Mesenchymal stem cell (in vitro differentiated cells and primary cell): ENCODE results near the gene GOLPH3.

Experiments
- DNase-seq: peaks from one replicate; pipeline ENCODE4 v3.0.0-alpha.2; 2013
- H2AFZ ChIP-seq: one replicate; pipeline ENCODE4 v1.6.1; 2013; ENCODE audit warnings: low read depth, mild to moderate bottlenecking, control low read depth, inconsistent platforms, low read length, moderate library complexity
- H2AK5ac ChIP-seq: 2 replicates; pipeline ENCODE4 v1.6.1; 2013; ENCODE audit warnings: low read length, moderate library complexity, mild to moderate bottlenecking, inconsistent platforms; ENCODE audit not compliant: severe bottlenecking
- H2BK120ac ChIP-seq: one replicate; pipeline ENCODE4 v1.6.1; 2013; ENCODE audit warnings: low read depth, mild to moderate bottlenecking, inconsistent platforms, low read length, moderate library complexity
- H2BK12ac ChIP-seq, 2 experiments: one replicate each; pipeline ENCODE4 v1.6.1; 2013; ENCODE audit warnings: inconsistent platforms in 2 of 2, low read length in 2 of 2, mild to moderate bottlenecking in 2 of 2, moderate library complexity in 2 of 2, control low read depth in 1 of 2
- H2BK15ac ChIP-seq: one replicate; pipeline ENCODE4 v1.6.1; 2013; ENCODE audit warnings: mild to moderate bottlenecking, low read depth, inconsistent platforms; ENCODE audit not compliant: poor library complexity, severe bottlenecking
- H2BK5ac ChIP-seq: 2 replicates; pipeline ENCODE4 v1.6.1; 2013; ENCODE audit warnings: low read depth, mild to moderate bottlenecking, low read length, control low read depth, inconsistent platforms; ENCODE audit not compliant: poor library complexity, severe bottlenecking
- H3K14ac ChIP-seq, 2 experiments: one replicate each; pipeline ENCODE4 v1.6.1; 2013; ENCODE audit warnings: inconsistent platforms in 2 of 2, low read length in 2 of 2, control low read depth in 1 of 2, mild to moderate bottlenecking in 1 of 2, moderate library complexity in 1 of 2
- H3K18ac ChIP-seq, 2 experiments: one replicate each; pipeline ENCODE4 v1.6.1; 2013; ENCODE audit warnings: inconsistent platforms in 2 of 2, low read length in 2 of 2, control low read depth in 1 of 2, low read depth in 1 of 2, mild to moderate bottlenecking in 1 of 2
- H3K23ac ChIP-seq, 2 experiments: one replicate each; pipeline ENCODE4 v1.6.1; 2013; ENCODE audit warnings: inconsistent platforms in 2 of 2, low read length in 2 of 2, mild to moderate bottlenecking in 2 of 2, moderate library complexity in 2 of 2, control low read depth in 1 of 2
- H3K27ac ChIP-seq: 2 replicates; pipeline ENCODE4 v1.5.1; 2013; ENCODE audit warnings: mild to moderate bottlenecking, moderate library complexity, low read length, control low read depth, inconsistent platforms; ENCODE audit not compliant: poor library complexity, severe bottlenecking
- H3K27me3 ChIP-seq, 2 experiments: 2 replicates each; pipeline versions ENCODE4 v1.6.1 to v1.7.0; 2013; ENCODE audit warnings: low read length in 2 of 2, mild to moderate bottlenecking in 2 of 2, moderate library complexity in 2 of 2, control low read depth in 1 of 2, inconsistent platforms in 1 of 2; ENCODE audit not compliant: control insufficient read depth in 1 of 2, insufficient read depth in 1 of 2
- H3K36me3 ChIP-seq, 2 experiments: 2 replicates each; pipeline versions ENCODE4 v1.6.1 to v1.7.0; 2013; ENCODE audit warnings: low read length in 2 of 2, control low read depth in 1 of 2, inconsistent platforms in 1 of 2, low read depth in 1 of 2, mild to moderate bottlenecking in 1 of 2; ENCODE audit not compliant: insufficient read depth in 2 of 2, control insufficient read depth in 1 of 2
- H3K4ac ChIP-seq, 2 experiments: one replicate each; pipeline ENCODE4 v1.6.1; 2013; ENCODE audit warnings: inconsistent platforms in 2 of 2, low read length in 2 of 2, mild to moderate bottlenecking in 2 of 2, moderate library complexity in 2 of 2, control low read depth in 1 of 2, low read depth in 1 of 2
- H3K4me1 ChIP-seq: 2 replicates; pipeline ENCODE4 v1.6.1; 2013; ENCODE audit warnings: low read depth, low read length, control low read depth; ENCODE audit not compliant: control insufficient read depth, insufficient read depth
- H3K4me2 ChIP-seq: 2 replicates; pipeline ENCODE4 v1.6.1; 2013; ENCODE audit warnings: low read length, mild to moderate bottlenecking, inconsistent platforms; ENCODE audit not compliant: poor library complexity, severe bottlenecking
- H3K4me3 ChIP-seq, 2 experiments: 2 replicates each; pipeline versions ENCODE4 v1.5.1 to v1.7.0; 2013; ENCODE audit warnings: low read length in 2 of 2, mild to moderate bottlenecking in 2 of 2, control low read depth in 1 of 2, low read depth in 1 of 2; ENCODE audit not compliant: insufficient read depth in 1 of 2
- H3K79me1 ChIP-seq: replicated peaks from 2 replicates; pipeline ENCODE4 v1.6.1; 2013; ENCODE audit warnings: mild to moderate bottlenecking, control low read depth, low read length, inconsistent platforms; ENCODE audit not compliant: poor library complexity, severe bottlenecking
- H3K9ac ChIP-seq: 2 replicates; pipeline ENCODE4 v1.7.0; 2013; ENCODE audit warnings: mild to moderate bottlenecking, low read length, moderate library complexity
- H3K9me3 ChIP-seq: 2 replicates; pipeline ENCODE4 v1.7.0; 2013; ENCODE audit warnings: mild to moderate bottlenecking, low read length; ENCODE audit not compliant: control insufficient read depth
- H4K8ac ChIP-seq: one replicate; pipeline ENCODE4 v1.6.1; 2013; ENCODE audit warnings: inconsistent platforms, mild to moderate bottlenecking, low read length, moderate library complexity
- H4K91ac ChIP-seq: one replicate; pipeline ENCODE4 v1.6.1; 2013; ENCODE audit warnings: mild to moderate bottlenecking, low read length, inconsistent platforms
- WGBS: methylation state at CpG from one replicate; pipeline ENCODE4 v1.1.7; 2013; ENCODE audit warnings: mixed read lengths; 5-methylcytosine and 5-hydroxymethylcytosine counted together

The GOLPH3 gene

GRCh38 chr5:32206053-32206452 lies 31.9 kb upstream of the GOLPH3 start:
- H2AFZ ChIP-seq, result no peak overlapping the region
- no peak overlapping the region for H2BK15ac ChIP-seq
- H3K23ac ChIP-seq, result no peak overlapping the region
- H2AK5ac ChIP-seq, result no peak overlapping the region
- no peaks in the 10 kb centered on the region for H3K36me3 ChIP-seq
- H3K27ac ChIP-seq, result no peak overlapping the region
- no peak overlapping the region for H3K14ac ChIP-seq
- no peak overlapping the region for H2BK12ac ChIP-seq
- no peak overlapping the region for H4K91ac ChIP-seq
- no peak for DNase-seq
- no peak overlapping the region for H2BK120ac ChIP-seq
- 56% methylated on average over 3 of the region's 5 CpGs for WGBS
- H4K8ac ChIP-seq, result no peak overlapping the region
- H2BK5ac ChIP-seq, result no peak overlapping the region
- no peak overlapping the region for H3K9ac ChIP-seq
- no peak overlapping the region for H3K4me2 ChIP-seq
- H3K4ac ChIP-seq, result no peak overlapping the region
- no peak overlapping the region for H3K4me3 ChIP-seq
- H3K18ac ChIP-seq, result no peak overlapping the region
- H3K79me1 ChIP-seq, result no peaks in the 10 kb centered on the region
- H3K9me3 ChIP-seq, result no peaks in the 10 kb centered on the region
- H3K27me3 ChIP-seq, result peaks cover 0 to 4% of the 10 kb centered on the region in 2 experiments
- peaks cover 2% of the 10 kb centered on the region for H3K4me1 ChIP-seq

GRCh38 chr5:32202394-32202793 lies 28.3 kb upstream of the GOLPH3 start:
- H3K4me3 ChIP-seq, result no peak overlapping the region
- no peak overlapping the region for H3K4ac ChIP-seq
- H3K18ac ChIP-seq, result no peak overlapping the region
- no peak overlapping the region for H3K27ac ChIP-seq
- WGBS, result 100% methylated on average over 2 of the region's 2 CpGs
- no peak for DNase-seq
- H3K9ac ChIP-seq, result no peak overlapping the region
- no peak overlapping the region for H2BK15ac ChIP-seq
- H3K9me3 ChIP-seq, result no peaks in the 10 kb centered on the region
- H3K23ac ChIP-seq, result no peak overlapping the region
- no peak overlapping the region for H2BK5ac ChIP-seq
- H3K14ac ChIP-seq, result no peak overlapping the region
- no peak overlapping the region for H4K8ac ChIP-seq
- H3K36me3 ChIP-seq, result no peaks in the 10 kb centered on the region
- H3K4me1 ChIP-seq, result no peaks in the 10 kb centered on the region
- no peak overlapping the region for H2BK120ac ChIP-seq
- H3K4me2 ChIP-seq, result no peak overlapping the region
- no peak overlapping the region for H4K91ac ChIP-seq
- H2AK5ac ChIP-seq, result no peak overlapping the region
- H3K27me3 ChIP-seq, result peaks cover 0 to 4% of the 10 kb centered on the region in 2 experiments
- no peak overlapping the region for H2AFZ ChIP-seq
- H3K79me1 ChIP-seq, result no peaks in the 10 kb centered on the region
- no peak overlapping the region for H2BK12ac ChIP-seq

GRCh38 chr5:32201122-32201753 lies 27.1 kb upstream of the GOLPH3 start:
- Histone ChIP-seq H3K27me3 (peaks cover 0 to 4% of the 10 kb centered on the region in 2 experiments), H3K4me2 (no peak overlapping the region), H3K9ac (peak overlapping the region; percentile 28), H2BK120ac (no peak overlapping the region), H3K23ac (no peak overlapping the region), H3K18ac (no peak overlapping the region), H2BK12ac (no peak overlapping the region), H3K14ac (no peak overlapping the region), H3K36me3 (no peaks in the 10 kb centered on the region), H3K9me3 (no peaks in the 10 kb centered on the region), H3K4me1 (no peaks in the 10 kb centered on the region), H2AK5ac (no peak overlapping the region), H2BK5ac (no peak overlapping the region), H3K79me1 (no peaks in the 10 kb centered on the region), H2BK15ac (no peak overlapping the region), H2AFZ (no peak overlapping the region), H4K91ac (no peak overlapping the region), H3K4ac (no peak overlapping the region), H3K4me3 (no peak overlapping the region), H4K8ac (no peak overlapping the region), H3K27ac (no peak overlapping the region)
- DNase-seq, result peak; percentile 21
- 40% methylated on average over 1 of the region's 3 CpGs for WGBS

- no peak overlapping the region for H4K91ac ChIP-seq
- H3K23ac ChIP-seq, result no peak overlapping the region
- H3K27ac ChIP-seq, result no peak overlapping the region
- H3K79me1 ChIP-seq, result no peaks in the 10 kb centered on the region
- no peaks in the 10 kb centered on the region for H3K36me3 ChIP-seq
- H3K18ac ChIP-seq, result no peak overlapping the region
- no peak overlapping the region for H3K4ac ChIP-seq
- no peak overlapping the region for H3K4me3 ChIP-seq
- no peaks in the 10 kb centered on the region for H3K27me3 ChIP-seq
- DNase-seq, result no peak
- no peak overlapping the region for H3K14ac ChIP-seq
- H3K4me2 ChIP-seq, result no peak overlapping the region
- peaks cover 3% of the 10 kb centered on the region for H3K4me1 ChIP-seq
- no peak overlapping the region for H2BK5ac ChIP-seq
- WGBS, result 96% methylated on average over 5 of the region's 6 CpGs
- no peaks in the 10 kb centered on the region for H3K9me3 ChIP-seq
- H2AFZ ChIP-seq, result no peak overlapping the region
- H2BK12ac ChIP-seq, result no peak overlapping the region
- no peak overlapping the region for H4K8ac ChIP-seq
- H3K9ac ChIP-seq, result no peak overlapping the region
- no peak overlapping the region for H2BK120ac ChIP-seq
- no peak overlapping the region for H2AK5ac ChIP-seq
- H2BK15ac ChIP-seq, result no peak overlapping the region
Measured at GRCh38 chr5:32197032-32197431, 22.9 kb upstream of the GOLPH3 start.
